Kidney (tissue), 22 donors: ENCODE data around the gene ST6GALNAC5. TPM values are rescaled to one million over a fixed set of nuclear protein-coding genes. Genes with fewer than 3 reads are reported as not detected.
"Not testable (repeated sequence)": the region's sequence is repeated elsewhere in the genome, so short reads cannot be mapped to it uniquely, and the experiment has no call there.

Experiments used
- DNase-seq, 5 donors: peaks; one replicate each; pipeline ENCODE4 v3.0.0-alpha.2; 2013 to 2020
- FAIRE-seq: peaks from 2 replicates; lab custom pipeline; 2012; peaks lifted over from hg19 to GRCh38; lab: Jason Lieb, UNC
- H3K27ac ChIP-seq, 2 donors: one replicate each; pipeline ENCODE4 v1.7.0; 2013; ENCODE audit warnings: low read depth in 2 of 2, low read length in 2 of 2, inconsistent platforms in 1 of 2
- H3K27me3 ChIP-seq: one replicate; pipeline ENCODE4 v1.7.1; 2013; ENCODE audit warnings: low read length, inconsistent platforms; ENCODE audit not compliant: control insufficient read depth, insufficient read depth
- H3K36me3 ChIP-seq, 3 donors: one replicate each; pipeline versions ENCODE4 v1.7.0 to v1.7.1; 2013; ENCODE audit warnings: low read length in 3 of 3, control low read depth in 1 of 3, inconsistent platforms in 1 of 3; ENCODE audit not compliant: insufficient read depth in 3 of 3, control insufficient read depth in 2 of 3
- H3K4me1 ChIP-seq, 3 donors: one replicate each; pipeline versions ENCODE4 v1.7.0 to v1.7.1; 2013; ENCODE audit warnings: low read length in 3 of 3, inconsistent platforms in 1 of 3, low read depth in 1 of 3; ENCODE audit not compliant: control insufficient read depth in 2 of 3, insufficient read depth in 2 of 3
- H3K4me3 ChIP-seq, 3 donors: one replicate each; pipeline versions ENCODE4 v1.7.0 to v1.8.1; 2013; ENCODE audit warnings: low read length in 3 of 3, control low read depth in 1 of 3, inconsistent platforms in 1 of 3
- H3K9ac ChIP-seq, 3 donors: one replicate each; pipeline versions ENCODE4 v1.7.0 to v1.7.1; 2013; ENCODE audit warnings: low read length in 3 of 3, control low read depth in 1 of 3, inconsistent platforms in 1 of 3
- H3K9me3 ChIP-seq, 3 donors: one replicate each; pipeline versions ENCODE4 v1.7.0 to v1.7.1; 2013; ENCODE audit warnings: low read length in 3 of 3, control low read depth in 1 of 3, inconsistent platforms in 1 of 3; ENCODE audit not compliant: control insufficient read depth in 2 of 3, insufficient read depth in 1 of 3
- CTCF ChIP-seq: IDR thresholded peaks from 3 replicates; pipeline ENCODE4 v1.5.1; 2012; ENCODE audit warnings: mild to moderate bottlenecking, moderate library complexity, borderline replicate concordance; ENCODE audit not compliant: insufficient read depth; ENCODE audit errors: extremely low read depth
- intact Hi-C: fragments of 100-400 bp; cut with DNase I; formaldehyde crosslinking; loops from one replicate; pipeline ENCODE4 v1.11.1; 2022
- long read RNA-seq, 10 donors: library from polyadenylated mRNA in 1 of 10; unstranded in 1 of 10; transcript quantifications; one replicate each; pipeline ENCODE4 v2.0.0 and lab custom pipeline, GENCODE V29; 2021 to 2026
- polyA plus RNA-seq: library from polyadenylated mRNA; stranded (reverse); fragments of 350-450 nt; fragmentation: Illumina TruSeq; extraction: RNeasy Lipid Tissue Mini Kit (QIAGEN cat#74804); gene quantifications from one replicate; pipeline ENCODE4 v1.2.3, GENCODE V29; 2014; ENCODE audit warnings: low read depth, low replicate concordance; ENCODE audit not compliant: insufficient read depth
- total RNA-seq: library from RNA; stranded (reverse); fragmentation: NEBNext Ultra II Directional; extraction: Animal tissue kit (Norgen Biotek cat#: 25700); gene quantifications from one replicate; pipeline ENCODE4 v1.2.1, GENCODE V29; 2021
- donor health status: control.
- donor health status: control.
- donor health status: control.
- donor health status: control.
- donor health status: control.
- donor health status: DM: yes; HTN: yes; CAD: no.
- donor health status: Normal renal cell carcinoma (clear cell type).

Gene ST6GALNAC5
- total RNA-seq (0.50 TPM), polyA plus RNA-seq (0.34 TPM)
- long read RNA-seq, donor 1, result 0 reads
- long read RNA-seq, donor 2, partial matches to known transcripts, result 0 of 1 reads
- long read RNA-seq, donor 2, other reads (novel, unspliced or antisense), result 0 of 1 reads
- long read RNA-seq, donor 3, result 0 reads
- long read RNA-seq, donor 4, result 0 reads
- long read RNA-seq, donor 5, partial matches to known transcripts, result 0 of 2 reads
- long read RNA-seq, donor 5, other reads (novel, unspliced or antisense), result 0 of 2 reads
- long read RNA-seq, donor 6, partial matches to known transcripts, result 0 of 1 reads
- long read RNA-seq, donor 6, other reads (novel, unspliced or antisense), result 0 of 1 reads
- long read RNA-seq, donor 7, partial matches to known transcripts, result 2 of 4 reads
- long read RNA-seq, donor 7, other reads (novel, unspliced or antisense), result 0 of 4 reads
- long read RNA-seq, donor 8, partial matches to known transcripts, result 0 of 1 reads
- long read RNA-seq, donor 8, other reads (novel, unspliced or antisense), result 0 of 1 reads
- long read RNA-seq, donor 9, result 0 reads
- long read RNA-seq, donor 10, partial matches to known transcripts, result 0 of 2 reads
- long read RNA-seq, donor 10, other reads (novel, unspliced or antisense), result 0 of 2 reads

DNA sequence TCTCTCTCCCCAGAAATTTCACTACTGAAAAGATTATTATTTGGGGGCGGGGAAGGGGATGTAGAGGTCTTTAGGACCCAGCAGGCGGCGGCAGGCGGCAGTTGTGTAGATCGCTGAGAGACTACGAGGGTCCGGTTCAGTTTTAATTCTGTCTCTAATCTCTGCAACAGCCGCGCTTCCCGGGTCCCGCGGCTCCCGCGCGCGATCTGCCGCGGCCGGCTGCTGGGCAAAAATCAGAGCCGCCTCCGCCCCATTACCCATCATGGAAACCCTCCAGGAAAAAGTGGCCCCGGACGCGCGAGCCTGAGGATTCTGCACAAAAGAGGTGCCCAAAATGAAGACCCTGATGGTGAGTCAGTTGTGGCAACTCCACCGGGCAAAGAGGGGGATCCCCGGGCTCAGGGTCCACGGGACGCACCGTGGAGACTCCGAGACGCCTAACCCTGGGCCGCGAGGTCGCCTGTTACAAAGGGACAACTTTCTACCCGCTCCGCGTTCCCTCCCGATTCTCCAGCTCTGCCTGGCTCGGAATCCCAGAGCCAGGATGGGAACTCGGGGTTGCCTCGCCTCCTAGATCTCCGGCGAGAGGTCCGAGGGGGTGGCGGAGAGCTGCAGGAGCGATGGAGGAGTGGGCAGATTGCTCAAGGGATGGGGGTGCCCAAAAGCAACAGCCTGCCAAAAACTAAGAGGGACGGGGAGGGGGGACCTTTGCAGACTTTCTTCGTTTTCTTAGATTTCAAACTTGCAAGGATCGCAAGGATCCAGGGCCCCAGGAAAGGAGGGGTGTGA is at the start of gene ST6GALNAC5:
Gene ST6GALNAC5, plus strand, starts transcription at position 139 of the 789 bp plus-strand sequence.
- DNase-seq (peak; percentile 62 to 84 (median 71)), FAIRE-seq (no peak)
- intact Hi-C loops, result no loop called here
- Histone ChIP-seq H3K4me3 (peak within 1 kb of the TSS; percentile 47 to 64 (median 51)), H3K9me3 (no peaks in the 10 kb centered on the region), H3K27ac (no peak within 1 kb of the TSS), H3K27me3 (no peaks in the 10 kb centered on the region), H3K9ac (no peak within 1 kb of the TSS), H3K36me3 (no peaks in the 10 kb centered on the region), H3K4me1 (peaks cover 0 to 8% (median 0%) of the 10 kb centered on the region in 3 donors)
- no peak for TF ChIP-seq CTCF

- Histone ChIP-seq H3K27me3 (no peaks in the 10 kb centered on the region), H3K9me3 (no peaks in the 10 kb centered on the region), H3K9ac (no peak overlapping the region), H3K36me3 (no peaks in the 10 kb centered on the region), H3K4me3 (no peak overlapping the region), H3K4me1 (no peaks in the 10 kb centered on the region), H3K27ac (no peak overlapping the region)
- DNase-seq, result no peak
- no peak for FAIRE-seq
- no peak for TF ChIP-seq CTCF
- intact Hi-C loops, result no loop called here
These were observed 47.3 kb upstream of the ST6GALNAC5 start for GRCh38 chr1:76820028-76820427.

DNA sequence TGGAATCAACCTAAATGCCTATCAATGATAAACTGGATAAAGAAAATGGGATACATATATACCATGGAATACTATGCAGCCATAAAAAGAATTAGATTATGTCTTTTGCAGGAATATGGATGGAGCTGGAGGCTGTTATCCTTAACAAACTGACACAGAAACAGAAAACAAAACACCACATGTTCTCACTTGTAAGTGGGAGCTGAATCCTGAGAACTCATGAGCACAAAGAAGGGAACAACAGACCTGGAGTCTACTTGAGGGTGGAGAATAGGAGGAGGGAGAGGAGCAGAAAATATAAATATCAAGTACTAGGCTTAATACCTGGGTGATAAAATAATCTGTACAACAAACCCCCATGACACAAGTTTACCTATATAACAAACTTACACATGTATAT is 44.3 kb upstream of the ST6GALNAC5 start:
- H3K4me1 ChIP-seq, H3K27ac ChIP-seq, intact Hi-C loops, DNase-seq, H3K4me3 ChIP-seq, H3K36me3 ChIP-seq, FAIRE-seq, H3K9ac ChIP-seq, H3K9me3 ChIP-seq, H3K27me3 ChIP-seq: not testable (repeated sequence)
